PC-9 (cell line): ENCODE data around the gene N4BP2L2. TPM values are rescaled to one million over a fixed set of nuclear protein-coding genes. Genes with fewer than 3 reads are reported as not detected.

Source experiments
- BruUV-seq: library from RNA; stranded (reverse); fragments of 400-500 nt; replicated peaks from 2 replicates; lab custom pipeline; 2021; lab: Mats Ljungman, UMichigan
- CTCF ChIA-PET: fragments of 300-600 bp; sonication (Branson Sonifier 250); formaldehyde crosslinking; loops from one replicate; lab custom pipeline; 2022; ENCODE audit warnings: antibody characterized with exemption; lab: Charles Lee
- POLR2A ChIA-PET: fragments of 300-600 bp; sonication (Branson Sonifier 250); formaldehyde crosslinking; loops from one replicate; lab custom pipeline; 2022; ENCODE audit warnings: antibody characterized with exemption; ENCODE audit not compliant: unreplicated experiment; lab: Charles Lee
- DNase-seq, 2 experiments: peaks; one replicate each; pipeline versions ENCODE4 v3.0.0 to v3.0.0-alpha.2; 2015 to 2022; ENCODE audit warnings: mixed read lengths in 1 of 2
- H2AFZ ChIP-seq: fragments of 200-600 bp; sonication (generic); 2 replicates; pipeline ENCODE4 v1.8.1; 2017; ENCODE audit warnings: antibody characterized with exemption
- H3F3A ChIP-seq: fragments of 200-600 bp; sonication (generic); 2 replicates; pipeline ENCODE4 v1.8.1; 2017; ENCODE audit warnings: antibody characterized with exemption, mild to moderate bottlenecking, low read depth; ENCODE audit not compliant: insufficient read depth
- H3K27ac ChIP-seq: fragments of 200-600 bp; sonication (generic); 2 replicates; pipeline ENCODE4 v1.6.1; 2016; ENCODE audit warnings: mixed run types
- H3K27me3 ChIP-seq: fragments of 200-600 bp; sonication (generic); 2 replicates; pipeline ENCODE4 v1.6.1; 2016; ENCODE audit warnings: low read depth, mixed run types; ENCODE audit not compliant: insufficient read depth
- H3K36me3 ChIP-seq: fragments of 200-600 bp; sonication (generic); 2 replicates; pipeline ENCODE4 v1.6.1; 2016; ENCODE audit warnings: low read depth, mixed run types
- H3K4me1 ChIP-seq: fragments of 200-600 bp; sonication (generic); replicated peaks from 2 replicates; pipeline ENCODE4 v1.6.1; 2016; ENCODE audit warnings: mixed run types; ENCODE audit not compliant: insufficient read depth
- H3K4me2 ChIP-seq: fragments of 200-600 bp; sonication (generic); 2 replicates; pipeline ENCODE4 v1.6.1; 2017; ENCODE audit warnings: mixed run types
- H3K4me3 ChIP-seq: fragments of 200-600 bp; sonication (generic); 2 replicates; pipeline ENCODE4 v1.6.1; 2016; ENCODE audit warnings: mixed run types
- H3K79me2 ChIP-seq: fragments of 200-600 bp; sonication (generic); 2 replicates; pipeline ENCODE4 v1.6.1; 2017; ENCODE audit warnings: low read depth, mixed run types
- H3K9me2 ChIP-seq: fragments of 200-600 bp; sonication (generic); 2 replicates; pipeline ENCODE4 v1.8.1; 2017; ENCODE audit warnings: mild to moderate bottlenecking; ENCODE audit not compliant: insufficient read depth
- H3K9me3 ChIP-seq: fragments of 200-600 bp; sonication (generic); 2 replicates; pipeline ENCODE4 v1.8.1; 2016; ENCODE audit warnings: low read depth; ENCODE audit not compliant: insufficient read depth
- H4K20me1 ChIP-seq: fragments of 200-600 bp; sonication (generic); 2 replicates; pipeline ENCODE4 v1.8.1; 2017; ENCODE audit not compliant: insufficient read depth
- EZH2 ChIP-seq: fragments of 200-600 bp; sonication (generic); IDR thresholded peaks from 2 replicates; pipeline ENCODE4 v1.8.0; 2017; ENCODE audit warnings: antibody characterized with exemption, low read depth
- intact Hi-C: fragments of 100-400 bp; cut with micrococcal nuclease; formaldehyde crosslinking; loops from one replicate; pipeline ENCODE4 v1.10.0; 2022; ENCODE audit not compliant: unreplicated experiment
- total RNA-seq: library from RNA; stranded (reverse); gene quantifications from 2 replicates; pipeline ENCODE4 v1.2.3, GENCODE V29; 2021
- TF ChIP-seq, protein P1 (sequence below): fragments of 200-600 bp; sonication (generic); conservative IDR thresholded peaks from 2 replicates; pipeline ENCODE4 v1.6.1; 2017; ENCODE audit warnings: mixed run types, antibody characterized with exemption, mild to moderate bottlenecking, moderate library complexity

Gene N4BP2L2
- total RNA-seq, 1 experiment from 2014 or later, result 81.3 TPM

DNA sequence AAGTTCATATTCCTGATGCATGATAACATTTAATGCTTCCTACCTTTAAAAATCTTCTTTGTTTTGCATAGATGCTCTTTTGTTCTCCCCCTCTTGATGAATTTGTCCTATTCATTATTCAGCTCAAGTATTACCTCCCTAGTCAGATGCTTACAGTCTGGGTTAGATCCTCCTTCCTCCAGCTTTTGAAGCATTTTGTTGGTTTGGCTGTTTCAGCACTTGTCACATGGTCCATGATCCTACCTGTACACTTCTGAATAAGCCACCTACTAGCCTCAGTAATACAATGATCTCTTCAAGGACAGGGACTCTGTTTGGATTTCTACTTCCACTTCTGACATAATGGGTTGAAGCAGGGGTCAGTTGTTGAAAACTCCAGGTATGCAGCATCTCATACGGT lies 148.1 kb downstream of the N4BP2L2 start:
- ChIA-PET CTCF (no interaction called here), POLR2A (no interaction called here)
- H3K36me3 ChIP-seq, result no peaks in the 10 kb centered on the region; the same call in 1 of the 2 replicates
- DNase-seq, result no peak
- H2AFZ ChIP-seq, result no peak overlapping the region
- no TSS peak for BruUV-seq
- H3K27ac ChIP-seq, result no peak overlapping the region
- no peaks in the 10 kb centered on the region for H3K4me1 ChIP-seq
- H3F3A ChIP-seq, result no peaks in the 10 kb centered on the region; the same call in 1 of the 2 replicates
- no peaks in the 10 kb centered on the region for H3K9me3 ChIP-seq
- no peaks in the 10 kb centered on the region for H3K27me3 ChIP-seq
- H3K79me2 ChIP-seq, result no peaks in the 10 kb centered on the region
- intact Hi-C loops, result no loop called here
- no peaks in the 10 kb centered on the region for H4K20me1 ChIP-seq
- TF ChIP-seq, protein P1, sequence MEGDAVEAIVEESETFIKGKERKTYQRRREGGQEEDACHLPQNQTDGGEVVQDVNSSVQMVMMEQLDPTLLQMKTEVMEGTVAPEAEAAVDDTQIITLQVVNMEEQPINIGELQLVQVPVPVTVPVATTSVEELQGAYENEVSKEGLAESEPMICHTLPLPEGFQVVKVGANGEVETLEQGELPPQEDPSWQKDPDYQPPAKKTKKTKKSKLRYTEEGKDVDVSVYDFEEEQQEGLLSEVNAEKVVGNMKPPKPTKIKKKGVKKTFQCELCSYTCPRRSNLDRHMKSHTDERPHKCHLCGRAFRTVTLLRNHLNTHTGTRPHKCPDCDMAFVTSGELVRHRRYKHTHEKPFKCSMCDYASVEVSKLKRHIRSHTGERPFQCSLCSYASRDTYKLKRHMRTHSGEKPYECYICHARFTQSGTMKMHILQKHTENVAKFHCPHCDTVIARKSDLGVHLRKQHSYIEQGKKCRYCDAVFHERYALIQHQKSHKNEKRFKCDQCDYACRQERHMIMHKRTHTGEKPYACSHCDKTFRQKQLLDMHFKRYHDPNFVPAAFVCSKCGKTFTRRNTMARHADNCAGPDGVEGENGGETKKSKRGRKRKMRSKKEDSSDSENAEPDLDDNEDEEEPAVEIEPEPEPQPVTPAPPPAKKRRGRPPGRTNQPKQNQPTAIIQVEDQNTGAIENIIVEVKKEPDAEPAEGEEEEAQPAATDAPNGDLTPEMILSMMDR, result no peak
- TF ChIP-seq EZH2, result no peak
- no peak overlapping the region for H3K4me2 ChIP-seq
- no peaks in the 10 kb centered on the region for H3K9me2 ChIP-seq
- no peak overlapping the region for H3K4me3 ChIP-seq

DNA sequence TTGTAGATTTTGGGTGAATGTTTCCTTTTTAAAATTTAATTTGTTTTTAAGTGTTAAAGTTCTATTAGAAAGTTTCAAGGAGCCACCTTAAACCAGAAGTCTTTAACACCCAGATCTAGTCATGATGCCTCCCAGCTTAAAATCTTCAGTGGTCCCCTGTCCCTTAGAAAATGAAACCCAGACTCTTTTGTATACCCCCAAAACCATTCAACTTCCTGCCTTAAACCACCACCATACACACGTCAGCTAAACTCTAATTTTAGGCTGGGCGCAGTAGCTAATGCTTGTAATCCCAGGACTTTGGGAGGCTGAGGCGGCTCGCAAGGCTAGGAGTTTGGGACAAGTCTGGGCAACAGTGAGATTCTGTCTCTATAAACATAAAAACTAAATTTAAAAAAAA lies 148.5 kb downstream of the N4BP2L2 start:
- TF ChIP-seq, protein P1, result no peak
- TF ChIP-seq EZH2, result no peak
- Histone ChIP-seq H4K20me1 (no peaks in the 10 kb centered on the region), H3K4me3 (no peak overlapping the region), H3K27me3 (no peaks in the 10 kb centered on the region), H3K36me3 (no peaks in the 10 kb centered on the region; the same call in 1 of the 2 replicates), H2AFZ (no peak overlapping the region), H3K9me3 (no peaks in the 10 kb centered on the region), H3K27ac (no peak overlapping the region), H3F3A (no peaks in the 10 kb centered on the region), H3K79me2 (no peaks in the 10 kb centered on the region), H3K9me2 (no peaks in the 10 kb centered on the region), H3K4me2 (no peak overlapping the region), H3K4me1 (no peaks in the 10 kb centered on the region)
- no peak for DNase-seq
- intact Hi-C loops, result no loop called here
- BruUV-seq, result no TSS peak
- CTCF ChIA-PET, result no interaction called here
- POLR2A ChIA-PET, result no interaction called here

DNA sequence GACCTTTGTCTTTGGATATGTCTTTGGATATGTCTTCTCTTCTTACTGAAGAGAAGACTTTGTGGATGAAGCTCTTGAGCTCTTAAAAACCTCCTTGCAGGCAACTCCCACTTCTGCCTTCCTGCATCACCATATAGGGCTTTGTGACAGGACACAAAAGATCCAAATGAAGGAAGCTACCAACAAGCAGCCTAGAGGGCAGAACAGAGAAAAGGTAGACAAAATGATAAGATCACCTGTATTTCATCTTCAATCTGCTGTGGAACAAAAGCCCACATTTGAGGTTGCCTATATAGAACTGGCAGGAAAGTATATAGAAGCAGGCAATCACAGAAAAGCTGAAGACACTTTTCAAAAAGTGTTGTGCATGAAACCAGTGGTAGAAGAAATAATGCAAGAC lies 153.2 kb downstream of the N4BP2L2 start:
- H3K79me2 ChIP-seq, result no peaks in the 10 kb centered on the region
- CTCF ChIA-PET, result no interaction called here
- no peak overlapping the region for H3K4me3 ChIP-seq
- no peak overlapping the region for H3K4me2 ChIP-seq
- H3K9me3 ChIP-seq, result no peaks in the 10 kb centered on the region
- H3K4me1 ChIP-seq, result no peaks in the 10 kb centered on the region
- H4K20me1 ChIP-seq, result no peaks in the 10 kb centered on the region
- no peak for TF ChIP-seq EZH2
- TF ChIP-seq, protein P1, result no peak
- DNase-seq, result no peak
- no TSS peak for BruUV-seq
- no peak overlapping the region for H2AFZ ChIP-seq
- H3K27me3 ChIP-seq, result no peaks in the 10 kb centered on the region
- POLR2A ChIA-PET, result no interaction called here
- no peaks in the 10 kb centered on the region for H3K9me2 ChIP-seq
- H3F3A ChIP-seq, result no peaks in the 10 kb centered on the region
- intact Hi-C loops, result no loop called here
- no peaks in the 10 kb centered on the region for H3K36me3 ChIP-seq
- H3K27ac ChIP-seq, result no peak overlapping the region
